Endothelial cell (in vitro differentiated cells): ENCODE data around the gene NUCB2. TPM values are rescaled to one million over a fixed set of nuclear protein-coding genes. Genes with fewer than 3 reads are reported as not detected.
"Not testable (repeated sequence)": the region's sequence is repeated elsewhere in the genome, so short reads cannot be mapped to it uniquely, and the experiment has no call there.

Source experiments
- DNase-seq: peaks from one replicate; pipeline ENCODE4 v3.0.0; 2021; ENCODE audit warnings: low spot score
- H3K27ac Mint-ChIP-seq: one replicate; pipeline ENCODE4 v1.8.0; 2021; ENCODE audit warnings: mixed read lengths, inconsistent platforms; ENCODE audit not compliant: unreplicated experiment
- H3K27me3 Mint-ChIP-seq: one replicate; pipeline ENCODE4 v1.8.0; 2021; ENCODE audit warnings: mild to moderate bottlenecking, moderate library complexity, mixed read lengths, inconsistent platforms; ENCODE audit not compliant: unreplicated experiment
- H3K36me3 Mint-ChIP-seq: one replicate; pipeline ENCODE4 v1.8.0; 2021; ENCODE audit warnings: mild to moderate bottlenecking, low read depth, mixed read lengths, inconsistent platforms; ENCODE audit not compliant: unreplicated experiment
- H3K4me1 Mint-ChIP-seq: one replicate; pipeline ENCODE4 v1.8.0; 2021; ENCODE audit warnings: mild to moderate bottlenecking, mixed read lengths, inconsistent platforms; ENCODE audit not compliant: unreplicated experiment
- H3K4me3 Mint-ChIP-seq: one replicate; pipeline ENCODE4 v1.8.0; 2021; ENCODE audit warnings: mild to moderate bottlenecking, mixed read lengths, inconsistent platforms; ENCODE audit not compliant: unreplicated experiment
- H3K9me3 Mint-ChIP-seq: one replicate; pipeline ENCODE4 v1.8.0; 2021; ENCODE audit warnings: mixed read lengths, inconsistent platforms; ENCODE audit not compliant: unreplicated experiment
- long read RNA-seq: library from polyadenylated mRNA; unstranded; transcript quantifications from one replicate; pipeline ENCODE4 v2.0.0, GENCODE V29; 2020; ENCODE audit not compliant: unreplicated experiment
- total RNA-seq: library from RNA; stranded (reverse); fragmentation: NEBNext Ultra II Directional; extraction: Animal tissue kit (Norgen Biotek cat#: 25700); gene quantifications from one replicate; pipeline ENCODE4 v1.2.1, GENCODE V29; 2021; ENCODE audit not compliant: unreplicated experiment
- TF ChIP-seq, protein P1 (sequence below): fragments of 200-600 bp; sonication (generic); IDR thresholded peaks from one replicate; pipeline ENCODE4 v1.5.0; 2021; ENCODE audit warnings: antibody characterized with exemption; ENCODE audit not compliant: unreplicated experiment

Gene NUCB2
- total RNA-seq = 76.8 TPM
- long read RNA-seq, transcript NUCB2-208 (14 exons, 2,274 nt) = major isoform, 8 of 40 reads
- long read RNA-seq, partial matches to known transcripts = 18 of 40 reads
- long read RNA-seq, other reads (novel, unspliced or antisense) = 13 of 40 reads

DNA sequence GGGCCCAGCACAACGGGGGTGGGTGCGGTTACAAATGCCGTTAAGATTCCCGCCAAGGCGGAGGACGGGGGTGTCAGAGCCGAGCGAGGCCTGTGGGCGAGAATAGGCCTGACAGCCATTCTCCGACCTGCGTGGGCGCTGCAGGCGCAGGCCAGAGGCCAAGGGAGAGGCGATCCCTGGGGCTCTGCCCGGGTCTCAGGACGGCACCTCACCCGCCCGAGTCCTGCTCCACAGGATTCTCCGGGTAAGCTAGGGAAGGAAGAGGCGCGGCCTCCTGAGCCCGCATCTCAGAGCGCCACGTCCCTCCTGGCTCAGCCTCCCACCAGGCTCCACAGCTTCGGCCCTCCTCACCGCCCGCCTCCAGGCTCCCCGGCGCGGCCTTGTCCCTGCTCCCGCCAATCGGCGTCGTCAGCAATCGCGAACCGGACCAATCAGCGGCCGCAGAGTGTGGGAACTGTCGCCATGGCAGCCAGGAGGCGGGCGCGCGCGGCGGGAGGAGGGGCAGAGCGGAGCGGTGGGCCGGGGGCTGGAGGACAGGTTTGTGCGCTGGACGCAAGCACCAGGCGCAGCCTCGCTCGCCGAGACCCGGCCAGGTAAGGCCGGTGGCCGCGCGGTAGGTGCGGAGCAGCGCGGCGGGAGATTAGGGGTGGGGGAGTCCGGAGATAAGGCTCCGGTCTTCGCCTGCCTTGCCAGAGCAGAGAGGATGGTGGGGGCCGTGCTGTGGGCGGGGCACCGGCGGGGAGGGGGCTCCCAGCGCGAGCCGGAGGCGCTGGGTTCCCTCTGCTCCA, at the start of gene NUCB2:
Gene NUCB2 (plus strand): TSS at position 504 of the 788 bp plus-strand sequence. CDS start 18,585 bp downstream, outside the sequence.
- Mint-ChIP-seq H3K27me3 (peaks cover 6% of the 10 kb centered on the region), H3K9me3 (no peaks in the 10 kb centered on the region), H3K4me1 (peaks cover 8% of the 10 kb centered on the region), H3K27ac (peak within 1 kb of the TSS; percentile 59), H3K36me3 (no peaks in the 10 kb centered on the region), H3K4me3 (peak within 1 kb of the TSS; percentile 91)
- TF ChIP-seq, protein P1, sequence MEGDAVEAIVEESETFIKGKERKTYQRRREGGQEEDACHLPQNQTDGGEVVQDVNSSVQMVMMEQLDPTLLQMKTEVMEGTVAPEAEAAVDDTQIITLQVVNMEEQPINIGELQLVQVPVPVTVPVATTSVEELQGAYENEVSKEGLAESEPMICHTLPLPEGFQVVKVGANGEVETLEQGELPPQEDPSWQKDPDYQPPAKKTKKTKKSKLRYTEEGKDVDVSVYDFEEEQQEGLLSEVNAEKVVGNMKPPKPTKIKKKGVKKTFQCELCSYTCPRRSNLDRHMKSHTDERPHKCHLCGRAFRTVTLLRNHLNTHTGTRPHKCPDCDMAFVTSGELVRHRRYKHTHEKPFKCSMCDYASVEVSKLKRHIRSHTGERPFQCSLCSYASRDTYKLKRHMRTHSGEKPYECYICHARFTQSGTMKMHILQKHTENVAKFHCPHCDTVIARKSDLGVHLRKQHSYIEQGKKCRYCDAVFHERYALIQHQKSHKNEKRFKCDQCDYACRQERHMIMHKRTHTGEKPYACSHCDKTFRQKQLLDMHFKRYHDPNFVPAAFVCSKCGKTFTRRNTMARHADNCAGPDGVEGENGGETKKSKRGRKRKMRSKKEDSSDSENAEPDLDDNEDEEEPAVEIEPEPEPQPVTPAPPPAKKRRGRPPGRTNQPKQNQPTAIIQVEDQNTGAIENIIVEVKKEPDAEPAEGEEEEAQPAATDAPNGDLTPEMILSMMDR = no peak
- peak; percentile 99 for DNase-seq

DNA sequence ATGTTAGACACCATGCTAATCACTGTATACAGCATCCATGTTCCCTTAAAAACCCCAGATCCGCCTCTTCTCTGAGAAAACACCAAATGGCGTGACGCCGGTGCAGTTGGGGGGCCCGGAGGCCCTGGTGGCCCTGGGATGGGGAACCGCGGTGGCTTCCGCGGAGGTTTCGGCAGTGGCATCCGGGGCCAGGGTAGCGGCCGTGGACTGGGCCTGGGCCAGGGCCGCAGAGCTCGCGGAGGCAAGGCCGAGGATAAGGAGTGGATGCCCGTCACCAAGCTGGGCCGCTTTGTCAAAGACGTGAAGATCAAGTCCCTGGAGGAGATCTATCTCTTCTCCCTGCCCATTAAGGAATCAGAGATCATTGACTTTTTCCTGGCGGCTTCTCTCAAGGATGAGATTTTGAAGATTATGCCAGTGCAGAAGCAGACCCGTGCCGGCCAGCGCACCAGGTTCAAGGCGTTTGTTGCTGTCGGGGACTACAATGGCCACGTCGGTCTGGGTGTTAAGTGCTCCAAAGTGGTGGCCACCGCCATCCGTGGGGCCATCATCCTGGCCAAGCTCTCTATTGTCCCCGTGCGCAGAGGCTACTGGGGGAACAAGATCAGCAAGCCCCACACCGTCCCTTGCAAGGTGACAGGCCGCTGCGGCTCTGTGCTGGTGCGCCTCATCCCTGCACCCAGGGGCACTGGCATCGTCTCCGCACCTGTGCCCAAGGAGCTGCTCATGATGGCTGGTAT, 48.2 kb upstream of the NUCB2 start:
- H3K27me3 Mint-ChIP-seq, H3K4me3 Mint-ChIP-seq, H3K9me3 Mint-ChIP-seq, H3K27ac Mint-ChIP-seq, DNase-seq, H3K36me3 Mint-ChIP-seq: not testable (repeated sequence)
- H3K4me1 Mint-ChIP-seq = peaks cover 21% of the 10 kb centered on the region

DNA sequence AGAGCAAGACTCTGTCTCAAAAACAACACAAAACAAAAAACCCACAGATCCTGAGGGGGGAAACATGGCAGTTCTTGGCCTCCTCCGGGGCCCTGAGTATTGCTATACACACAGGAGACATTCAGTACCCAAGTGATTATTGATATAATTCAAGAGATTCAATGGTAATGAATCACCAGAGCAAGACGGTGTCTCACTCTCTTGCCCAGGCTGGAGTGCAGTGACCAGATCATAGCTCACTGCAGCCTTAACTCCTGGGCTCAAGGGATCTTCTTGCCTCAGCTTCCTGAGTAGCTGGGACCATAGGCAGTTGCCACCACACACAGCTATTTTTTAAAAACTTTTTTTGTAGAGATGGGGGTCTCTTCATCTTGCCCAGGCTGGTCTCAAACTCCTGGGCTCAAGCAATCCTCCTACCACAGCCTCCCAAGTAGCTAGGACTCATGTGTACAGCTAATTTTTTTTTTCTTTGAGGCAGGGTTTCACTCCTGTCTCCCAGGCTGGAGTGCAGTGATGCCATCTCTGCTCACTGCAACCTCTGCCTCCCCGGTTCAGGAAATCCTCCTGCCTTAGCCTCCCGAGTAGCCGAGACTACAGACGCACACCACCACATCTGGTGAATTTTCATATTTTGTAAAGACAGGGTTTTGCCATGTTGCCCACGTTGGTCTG, 46.9 kb upstream of the NUCB2 start:
- H3K4me3 Mint-ChIP-seq = no peak overlapping the region
- peaks cover 3% of the 10 kb centered on the region for H3K36me3 Mint-ChIP-seq
- no peaks in the 10 kb centered on the region for H3K9me3 Mint-ChIP-seq
- TF ChIP-seq, protein P1 = no peak
- DNase-seq = no peak
- peaks cover 2% of the 10 kb centered on the region for H3K27me3 Mint-ChIP-seq
- peaks cover 17% of the 10 kb centered on the region for H3K4me1 Mint-ChIP-seq
- no peak overlapping the region for H3K27ac Mint-ChIP-seq

DNA sequence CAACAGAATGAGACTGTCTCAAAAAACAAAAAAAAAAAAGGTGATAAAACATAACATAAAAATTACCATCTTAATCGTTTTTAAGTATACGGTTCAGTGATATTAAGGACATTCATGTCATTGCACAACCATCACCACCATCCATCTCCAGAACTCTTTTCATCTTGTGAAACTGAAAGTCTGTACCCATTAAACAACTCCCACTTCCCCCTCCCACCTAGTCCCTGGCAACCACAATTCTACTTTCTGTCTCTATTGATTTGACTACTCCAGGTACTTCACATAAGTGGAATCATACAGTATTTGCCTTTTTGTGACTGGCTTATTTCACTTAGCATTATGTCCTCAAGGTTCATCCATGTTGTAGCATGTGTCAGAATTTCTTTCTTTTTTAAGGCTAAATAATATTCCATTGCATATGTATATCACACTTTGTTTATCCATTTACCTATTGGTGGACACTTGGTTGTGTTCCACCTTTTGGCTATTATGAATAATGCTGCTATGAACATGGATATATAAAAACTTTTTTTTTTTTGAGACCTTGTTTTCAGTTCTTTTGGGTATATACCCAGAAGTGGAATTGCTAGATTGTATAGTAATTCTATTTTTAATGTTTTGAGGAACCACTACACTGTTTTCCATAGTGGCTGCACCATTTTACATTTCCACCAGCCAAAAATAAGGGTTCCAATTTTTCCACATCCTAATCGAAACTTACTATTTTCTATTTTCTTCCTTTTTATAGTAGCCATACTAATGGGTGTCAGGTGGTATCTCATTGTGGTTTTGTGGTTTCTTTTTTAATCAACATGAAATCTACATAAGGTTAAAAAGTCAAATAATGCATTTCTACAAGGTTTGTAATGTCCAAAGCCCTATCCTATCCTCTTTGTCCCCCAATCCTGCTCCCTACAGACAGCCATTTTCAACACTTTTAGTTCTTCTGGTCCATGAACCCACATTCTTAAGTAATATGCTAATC, 45.4 kb upstream of the NUCB2 start:
- TF ChIP-seq, protein P1 = no peak
- no peaks in the 10 kb centered on the region for H3K9me3 Mint-ChIP-seq
- H3K27me3 Mint-ChIP-seq = no peaks in the 10 kb centered on the region
- H3K4me3 Mint-ChIP-seq = no peak overlapping the region
- peaks cover 4% of the 10 kb centered on the region for H3K4me1 Mint-ChIP-seq
- DNase-seq = no peak
- H3K36me3 Mint-ChIP-seq = no peaks in the 10 kb centered on the region
- H3K27ac Mint-ChIP-seq = no peak overlapping the region
